B cell (primary cell): ENCODE results near the gene ZNF496. TPM values are rescaled to one million over a fixed set of nuclear protein-coding genes. Genes with fewer than 3 reads are reported as not detected.

Experiments
- ATAC-seq: fragments of 200-7000 bp; cut with Tn5 transposase; one replicate; pipeline ENCODE4 v1.10.0; 2021; ENCODE audit warnings: low read depth, mild to moderate bottlenecking, moderate number of reproducible peaks, moderate library complexity
- CTCF ChIA-PET: fragments of 350-600 bp; sonication (Branson Sonifier 250); formaldehyde crosslinking; loops from one replicate; lab custom pipeline; 2021; ENCODE audit warnings: antibody characterized with exemption, inconsistent platforms; lab: Charles Lee
- POLR2A ChIA-PET: fragments of 350-600 bp; sonication (Branson Sonifier 250); formaldehyde crosslinking; loops from one replicate; lab custom pipeline; 2021; ENCODE audit warnings: antibody characterized with exemption; lab: Charles Lee
- DNase-seq: peaks from one replicate; pipeline ENCODE4 v3.0.0; 2013
- H2AFZ ChIP-seq: 2 replicates; pipeline ENCODE4 v1.6.1; 2012; ENCODE audit warnings: mild to moderate bottlenecking, low read depth, low read length; ENCODE audit not compliant: insufficient read depth, poor library complexity, severe bottlenecking
- H3K27ac ChIP-seq, 2 donors: 1 replicate in 1 of 2; 2 replicates in 1 of 2; pipeline ENCODE4 v1.5.1; 2012 to 2013; ENCODE audit warnings: low read length in 2 of 2, mild to moderate bottlenecking in 2 of 2, moderate library complexity in 1 of 2
- H3K27me3 ChIP-seq, 4 experiments: fragments of 200-600 bp in 1 of 4; sonication (generic) in 1 of 4; replicated peaks in 1 of 4; 1 replicate in 2 of 4; 2 replicates in 2 of 4; pipeline versions ENCODE4 v1.6.1 to v1.7.0; 2013 to 2016; ENCODE audit warnings: low read length in 3 of 4, mild to moderate bottlenecking in 2 of 4, mixed read lengths in 1 of 4, moderate library complexity in 1 of 4; ENCODE audit not compliant: insufficient read depth in 4 of 4, control insufficient read depth in 3 of 4; ENCODE audit errors: control extremely low read depth in 1 of 4
- H3K36me3 ChIP-seq, 2 experiments: replicated peaks in 1 of 2; 1 replicate in 1 of 2; 2 replicates in 1 of 2; pipeline versions ENCODE4 v1.6.1 to v1.7.1; 2013; ENCODE audit warnings: low read length in 1 of 2; ENCODE audit not compliant: insufficient read depth in 2 of 2, control insufficient read depth in 1 of 2; ENCODE audit errors: control extremely low read depth in 1 of 2, extremely low read depth in 1 of 2
- H3K4me1 ChIP-seq, 2 donors: fragments of 200-600 bp in 1 of 2; sonication (generic) in 1 of 2; 1 replicate in 1 of 2; 2 replicates in 1 of 2; pipeline versions ENCODE4 v1.5.1 to v1.6.1; 2013 to 2017; ENCODE audit warnings: low read length in 2 of 2; ENCODE audit not compliant: control insufficient read depth in 2 of 2, insufficient read depth in 2 of 2
- H3K4me2 ChIP-seq: replicated peaks from 2 replicates; pipeline ENCODE3; 2012; ENCODE audit warnings: mild to moderate bottlenecking, low read depth, low read length; ENCODE audit not compliant: poor library complexity, severe bottlenecking
- H3K4me3 ChIP-seq, 5 experiments: fragments of 200-600 bp in 1 of 5; sonication (generic) in 1 of 5; 1 replicate in 3 of 5; 2 replicates in 2 of 5; pipeline versions ENCODE4 v1.5.1 to v1.7.0; 2011 to 2016; ENCODE audit warnings: low read length in 4 of 5, mild to moderate bottlenecking in 4 of 5, low read depth in 2 of 5, control low read depth in 1 of 5, moderate library complexity in 1 of 5; ENCODE audit not compliant: insufficient read depth in 1 of 5; ENCODE audit errors: control extremely low read depth in 1 of 5, extremely low read depth in 1 of 5
- H3K79me2 ChIP-seq: fragments of 200-600 bp; sonication (generic); one replicate; pipeline ENCODE4 v1.6.0; 2016; ENCODE audit warnings: low read length; ENCODE audit not compliant: control insufficient read depth, insufficient read depth
- H3K9ac ChIP-seq: fragments of 200-600 bp; sonication (generic); 2 replicates; pipeline ENCODE4 v1.6.1; 2017; ENCODE audit warnings: mild to moderate bottlenecking, low read length, moderate library complexity
- H3K9me3 ChIP-seq, 3 donors: one replicate each; pipeline versions ENCODE4 v1.6.1 to v1.7.1; 2013; ENCODE audit warnings: low read length in 2 of 3; ENCODE audit not compliant: control insufficient read depth in 2 of 3, insufficient read depth in 1 of 3; ENCODE audit errors: control extremely low read depth in 1 of 3
- H4K20me1 ChIP-seq: 2 replicates; pipeline ENCODE4 v1.6.0; 2012; ENCODE audit warnings: mild to moderate bottlenecking, low read length; ENCODE audit not compliant: insufficient read depth, control insufficient read depth, poor library complexity, severe bottlenecking
- H3K27ac Mint-ChIP-seq: one replicate; pipeline ENCODE4 v1.8.0; 2021; ENCODE audit warnings: mixed read lengths
- H3K27me3 Mint-ChIP-seq: one replicate; pipeline ENCODE4 v1.8.0; 2021; ENCODE audit warnings: mixed read lengths
- H3K4me1 Mint-ChIP-seq: one replicate; pipeline ENCODE4 v1.8.0; 2021; ENCODE audit warnings: mixed read lengths
- H3K4me3 Mint-ChIP-seq: one replicate; pipeline ENCODE4 v1.8.0; 2021; ENCODE audit warnings: mixed read lengths
- H3K9me3 Mint-ChIP-seq: one replicate; pipeline ENCODE4 v1.8.0; 2022; ENCODE audit warnings: mixed read lengths; ENCODE audit not compliant: insufficient read depth
- CTCF ChIP-seq: fragments of 200-600 bp; IDR thresholded peaks from one replicate; pipeline ENCODE4 v1.8.0; 2022; ENCODE audit warnings: antibody characterized with exemption, mild to moderate bottlenecking
- EZH2 ChIP-seq: IDR thresholded peaks from 2 replicates; pipeline ENCODE4 v1.6.1; 2012; ENCODE audit warnings: borderline replicate concordance, low read depth, mild to moderate bottlenecking, moderate library complexity, low read length; ENCODE audit not compliant: insufficient read depth, poor library complexity, severe bottlenecking
- WGBS: methylation state at CpG from one replicate; pipeline ENCODE4 v1.1.5; 2013; ENCODE audit warnings: missing lambda C conversion rate; ENCODE audit not compliant: insufficient coverage; 5-methylcytosine and 5-hydroxymethylcytosine counted together
- intact Hi-C: fragments of 100-400 bp; cut with micrococcal nuclease; formaldehyde crosslinking; loops from one replicate; pipeline ENCODE4 v1.10.0; 2022
- polyA plus RNA-seq: library from polyadenylated mRNA; depleted of rRNA; stranded (reverse); fragments of >200 nt; gene quantifications from 2 replicates; pipeline ENCODE4 v1.2.3, GENCODE V29; 2012
- total RNA-seq, 2 donors: library from RNA; stranded (reverse); fragments of 120-200 nt in 1 of 2; gene quantifications; 1 replicate in 1 of 2; 2 replicates in 1 of 2; pipeline versions ENCODE4 v1.2.3 to v1.2.4, GENCODE V29; 2013 to 2022

ZNF496 gene
- total and polyA plus RNA-seq, 2 donors (not counting 1 experiment from before 2014, with no cell fraction given) = 9.9 to 22.6 TPM

- WGBS = 55% methylated on average over 3 of the region's 5 CpGs
- ATAC-seq = no peak
- no peaks in the 10 kb centered on the region for H3K4me1 ChIP-seq
- Mint-ChIP-seq H3K27me3 (no peaks in the 10 kb centered on the region), H3K4me1 (no peaks in the 10 kb centered on the region), H3K27ac (no peak overlapping the region), H3K9me3 (no peaks in the 10 kb centered on the region), H3K4me3 (no peak overlapping the region)
- intact Hi-C loops = no loop called here
- no peaks in the 10 kb centered on the region for H3K79me2 ChIP-seq
- H3K9ac ChIP-seq = no peak overlapping the region
- no peak overlapping the region for H2AFZ ChIP-seq
- H3K4me3 ChIP-seq = no peak overlapping the region
- peaks cover 0 to 7% of the 10 kb centered on the region in 2 experiments for H3K36me3 ChIP-seq
- no peak overlapping the region for H3K27ac ChIP-seq
- ChIA-PET POLR2A (no interaction called here), CTCF (no interaction called here)
- H4K20me1 ChIP-seq = no peaks in the 10 kb centered on the region
- DNase-seq = no peak
- no peaks in the 10 kb centered on the region for H3K9me3 ChIP-seq
- TF ChIP-seq EZH2 = no peak
- TF ChIP-seq CTCF = no peak
- H3K4me2 ChIP-seq = no peak overlapping the region
- H3K27me3 ChIP-seq = no peaks in the 10 kb centered on the region
Measured at GRCh38 chr1:247303216-247303615, 28.5 kb downstream of the ZNF496 start.

DNA sequence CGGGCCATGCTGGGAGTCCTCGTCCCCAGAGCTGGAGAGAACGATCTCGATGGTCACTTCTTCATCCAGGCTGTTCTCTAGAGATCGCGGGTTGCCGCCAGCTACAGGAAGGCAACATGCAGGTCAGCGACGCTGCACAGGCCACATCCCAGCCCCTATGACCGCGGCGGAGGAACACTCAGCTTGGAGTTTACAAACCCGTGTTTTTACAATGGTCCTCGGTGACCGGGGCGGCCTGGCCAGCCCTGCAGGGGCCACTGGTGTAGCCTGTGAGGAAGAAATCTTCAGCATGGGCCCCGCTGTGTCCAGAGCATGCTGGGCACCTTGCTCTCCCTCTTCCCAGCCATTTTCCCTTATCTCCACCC, 30.5 kb downstream of the ZNF496 start:
- Histone ChIP-seq H3K27ac (no peak overlapping the region), H4K20me1 (no peaks in the 10 kb centered on the region), H3K9ac (no peak overlapping the region), H3K4me3 (no peak overlapping the region), H3K9me3 (no peaks in the 10 kb centered on the region), H3K79me2 (no peaks in the 10 kb centered on the region), H3K27me3 (no peaks in the 10 kb centered on the region), H3K4me1 (no peaks in the 10 kb centered on the region), H2AFZ (no peak overlapping the region), H3K36me3 (peaks cover 0 to 2% of the 10 kb centered on the region in 2 experiments), H3K4me2 (no peak overlapping the region)
- ChIA-PET CTCF (no interaction called here), POLR2A (no interaction called here)
- ATAC-seq = no peak
- 95% methylated on average over 13 of the region's 17 CpGs for WGBS
- intact Hi-C loops = no loop called here
- Mint-ChIP-seq H3K27ac (no peak overlapping the region), H3K4me1 (no peaks in the 10 kb centered on the region), H3K27me3 (no peaks in the 10 kb centered on the region), H3K4me3 (no peak overlapping the region), H3K9me3 (no peaks in the 10 kb centered on the region)
- no peak for DNase-seq
- TF ChIP-seq CTCF (no peak), EZH2 (no peak)
